PC-3 (cell line): ENCODE measurements around the gene CLEC16A. TPM values are rescaled to one million over a fixed set of nuclear protein-coding genes. Genes with fewer than 3 reads are reported as not detected.

Experiments
- ATAC-seq: fragments of 200-7000 bp; cut with Tn5 transposase; 2 replicates; pipeline ENCODE4 v1.9.1; 2020; ENCODE audit warnings: mild to moderate bottlenecking, moderate library complexity
- BruUV-seq: library from RNA; stranded (reverse); fragments of 400-500 nt; replicated peaks from 2 replicates; lab custom pipeline; 2021; lab: Mats Ljungman, UMichigan
- CTCF ChIA-PET: fragments of 300-600 bp; sonication (Branson Sonifier 250); formaldehyde crosslinking; loops from one replicate; lab custom pipeline; 2022; ENCODE audit warnings: antibody characterized with exemption; lab: Charles Lee
- POLR2A ChIA-PET: fragments of 300-600 bp; sonication (Branson Sonifier 250); formaldehyde crosslinking; loops from one replicate; lab custom pipeline; 2022; ENCODE audit warnings: antibody characterized with exemption; ENCODE audit not compliant: unreplicated experiment; lab: Charles Lee
- DNase-seq: peaks from one replicate; pipeline ENCODE4 v3.0.0-alpha.2; 2015
- H2AFZ ChIP-seq: fragments of 300-600 bp; sonication (generic); 2 replicates; pipeline ENCODE4 v1.6.0; 2016; ENCODE audit warnings: antibody characterized with exemption, low read length
- H3F3A ChIP-seq: fragments of 300-600 bp; sonication (generic); one replicate; pipeline ENCODE4 v1.6.0; 2017; ENCODE audit warnings: antibody characterized with exemption, low read length, control low read depth, mild to moderate bottlenecking; ENCODE audit not compliant: unreplicated experiment
- H3K27ac ChIP-seq: fragments of 300-600 bp; sonication (generic); 2 replicates; pipeline ENCODE4 v1.5.1; 2016; ENCODE audit warnings: mild to moderate bottlenecking, low read length
- H3K27me3 ChIP-seq: fragments of 300-600 bp; sonication (generic); 2 replicates; pipeline ENCODE4 v1.6.1; 2016; ENCODE audit warnings: low read length, mixed read lengths
- H3K36me3 ChIP-seq: fragments of 300-600 bp; sonication (generic); 2 replicates; pipeline ENCODE4 v1.6.1; 2016; ENCODE audit warnings: low read depth, mixed run types, low read length, mixed read lengths
- H3K4me1 ChIP-seq: fragments of 300-600 bp; sonication (generic); 2 replicates; pipeline ENCODE4 v1.5.1; 2016; ENCODE audit warnings: low read length; ENCODE audit not compliant: insufficient read depth
- H3K4me2 ChIP-seq: fragments of 300-600 bp; sonication (generic); 2 replicates; pipeline ENCODE4 v1.6.0; 2016; ENCODE audit warnings: low read length
- H3K4me3 ChIP-seq: fragments of 300-600 bp; sonication (generic); 2 replicates; pipeline ENCODE4 v1.5.1; 2016; ENCODE audit warnings: mild to moderate bottlenecking, low read length, mixed read lengths
- H3K79me2 ChIP-seq: fragments of 300-600 bp; sonication (generic); 2 replicates; pipeline ENCODE4 v1.6.1; 2017; ENCODE audit warnings: low read length, mixed read lengths
- H3K9ac ChIP-seq: fragments of 300-600 bp; sonication (generic); 2 replicates; pipeline ENCODE4 v1.6.0; 2016; ENCODE audit warnings: mild to moderate bottlenecking, low read length
- H3K9me2 ChIP-seq: fragments of 300-600 bp; sonication (generic); replicated peaks from 2 replicates; pipeline ENCODE4 v1.6.1; 2016; ENCODE audit warnings: mixed run types, low read length, mixed read lengths
- H3K9me3 ChIP-seq: fragments of 300-600 bp; sonication (generic); 2 replicates; pipeline ENCODE4 v1.6.1; 2016; ENCODE audit warnings: low read length, mixed read lengths
- H4K20me1 ChIP-seq: fragments of 300-600 bp; sonication (generic); 2 replicates; pipeline ENCODE4 v1.6.1; 2016; ENCODE audit warnings: low read length, mixed read lengths
- EZH2 ChIP-seq: fragments of 300-600 bp; sonication (generic); IDR thresholded peaks from one replicate; pipeline ENCODE4 v1.6.1; 2017; ENCODE audit warnings: antibody characterized with exemption, mild to moderate bottlenecking, low read length; ENCODE audit not compliant: unreplicated experiment
- EZH2phosphoT487 ChIP-seq: fragments of 300-600 bp; sonication (generic); IDR thresholded peaks from 2 replicates; pipeline ENCODE4 v1.6.1; 2018; ENCODE audit warnings: mild to moderate bottlenecking, antibody characterized with exemption, low read length, borderline replicate concordance
- intact Hi-C: fragments of 100-400 bp; cut with micrococcal nuclease; formaldehyde crosslinking; loops from 2 replicates; pipeline ENCODE4 v1.9.0; 2023
- total RNA-seq: library from RNA; depleted of rRNA; stranded (reverse); fragments of >200 nt; gene quantifications from 2 replicates; pipeline ENCODE4 v1.2.3, GENCODE V29; 2014
- TF ChIP-seq, protein P1 (sequence below): fragments of 300-600 bp; sonication (generic); conservative IDR thresholded peaks from 2 replicates; pipeline ENCODE4 v1.5.1; 2017; ENCODE audit warnings: antibody characterized with exemption, low read depth, mild to moderate bottlenecking, low read length

Gene CLEC16A
- total RNA-seq, 1 experiment from 2014 or later, result 9.5 TPM

DNA sequence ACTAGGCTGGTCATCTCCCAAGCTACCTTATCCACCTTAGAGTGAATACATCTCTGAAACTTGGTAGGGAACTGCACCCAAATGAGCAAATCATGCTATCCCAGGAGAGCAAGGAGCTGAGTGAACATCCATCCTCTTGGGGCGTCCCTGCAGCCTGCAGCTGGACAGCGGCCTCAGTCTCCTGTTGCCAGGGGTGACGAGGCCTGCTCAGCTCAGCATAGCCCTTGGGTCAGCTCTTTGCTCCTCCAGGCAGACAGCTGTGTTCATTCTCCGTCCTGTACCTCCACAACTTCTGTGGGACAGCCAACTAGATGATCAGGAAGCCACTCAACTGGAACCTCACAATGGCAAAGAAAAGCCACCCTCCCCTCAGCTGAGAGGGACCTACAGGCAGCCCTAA is 199.8 kb downstream of the CLEC16A start:
- no peaks in the 10 kb centered on the region for H3K27me3 ChIP-seq
- TF ChIP-seq EZH2, result no peak
- TF ChIP-seq, protein P1, sequence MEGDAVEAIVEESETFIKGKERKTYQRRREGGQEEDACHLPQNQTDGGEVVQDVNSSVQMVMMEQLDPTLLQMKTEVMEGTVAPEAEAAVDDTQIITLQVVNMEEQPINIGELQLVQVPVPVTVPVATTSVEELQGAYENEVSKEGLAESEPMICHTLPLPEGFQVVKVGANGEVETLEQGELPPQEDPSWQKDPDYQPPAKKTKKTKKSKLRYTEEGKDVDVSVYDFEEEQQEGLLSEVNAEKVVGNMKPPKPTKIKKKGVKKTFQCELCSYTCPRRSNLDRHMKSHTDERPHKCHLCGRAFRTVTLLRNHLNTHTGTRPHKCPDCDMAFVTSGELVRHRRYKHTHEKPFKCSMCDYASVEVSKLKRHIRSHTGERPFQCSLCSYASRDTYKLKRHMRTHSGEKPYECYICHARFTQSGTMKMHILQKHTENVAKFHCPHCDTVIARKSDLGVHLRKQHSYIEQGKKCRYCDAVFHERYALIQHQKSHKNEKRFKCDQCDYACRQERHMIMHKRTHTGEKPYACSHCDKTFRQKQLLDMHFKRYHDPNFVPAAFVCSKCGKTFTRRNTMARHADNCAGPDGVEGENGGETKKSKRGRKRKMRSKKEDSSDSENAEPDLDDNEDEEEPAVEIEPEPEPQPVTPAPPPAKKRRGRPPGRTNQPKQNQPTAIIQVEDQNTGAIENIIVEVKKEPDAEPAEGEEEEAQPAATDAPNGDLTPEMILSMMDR, result no peak
- TF ChIP-seq EZH2phosphoT487, result no peak
- no TSS peak for BruUV-seq

GRCh38 chr16:11145173-11145818 is 200.9 kb downstream of the CLEC16A start:
- peak; percentile 31; the same call in 1 of the 2 replicates for ATAC-seq

More for the DNA sequence above, 199.8 kb downstream of the CLEC16A start:
- no peak overlapping the region for H3K9ac ChIP-seq
- H4K20me1 ChIP-seq, result no peaks in the 10 kb centered on the region
- no peaks in the 10 kb centered on the region for H3F3A ChIP-seq
- no peaks in the 10 kb centered on the region for H3K9me2 ChIP-seq
- no peaks in the 10 kb centered on the region for H3K36me3 ChIP-seq
- H3K9me3 ChIP-seq, result no peaks in the 10 kb centered on the region
- no peak overlapping the region for H2AFZ ChIP-seq
- POLR2A ChIA-PET, result no interaction called here
- intact Hi-C loops, result no loop called here
- no peak overlapping the region for H3K4me2 ChIP-seq
- DNase-seq, result no peak
- CTCF ChIA-PET, result no interaction called here
- H3K4me1 ChIP-seq, result no peaks in the 10 kb centered on the region
- no peak overlapping the region for H3K27ac ChIP-seq
- ATAC-seq, result no peak
- H3K4me3 ChIP-seq, result no peak overlapping the region
- H3K79me2 ChIP-seq, result no peaks in the 10 kb centered on the region

DNA sequence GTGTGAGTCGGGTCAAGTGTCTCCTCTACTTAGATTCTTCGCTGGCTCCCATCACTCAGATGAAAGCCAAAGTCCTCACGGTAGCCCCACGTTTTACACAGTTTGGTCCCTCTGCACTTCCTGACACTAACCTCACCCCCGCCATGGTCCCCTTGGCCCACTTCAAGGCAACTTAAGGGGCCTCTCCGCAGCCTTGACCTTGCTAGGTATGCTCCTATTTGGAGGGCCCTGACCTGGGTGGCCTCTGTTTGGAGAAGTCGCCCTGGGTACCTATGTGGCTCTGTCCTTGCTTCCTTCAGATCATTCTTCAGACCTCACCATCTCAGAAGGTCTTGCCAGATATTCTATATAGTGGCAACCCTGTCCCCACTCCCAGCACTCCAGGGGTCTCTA is 201.5 kb downstream of the CLEC16A start:
- Histone ChIP-seq H3K79me2 (no peaks in the 10 kb centered on the region), H3K27ac (no peak overlapping the region), H3K9me2 (no peaks in the 10 kb centered on the region), H2AFZ (no peak overlapping the region), H3K9ac (no peak overlapping the region), H3K36me3 (no peaks in the 10 kb centered on the region), H3K27me3 (no peaks in the 10 kb centered on the region), H3K4me3 (no peak overlapping the region), H3K4me1 (no peaks in the 10 kb centered on the region), H3F3A (no peaks in the 10 kb centered on the region), H3K9me3 (no peaks in the 10 kb centered on the region), H4K20me1 (no peaks in the 10 kb centered on the region), H3K4me2 (no peak overlapping the region)
- ChIA-PET POLR2A (no interaction called here), CTCF (no interaction called here)
- no peak for TF ChIP-seq EZH2phosphoT487
- TF ChIP-seq, protein P1, result no peak
- no peak for TF ChIP-seq EZH2
- no TSS peak for BruUV-seq
- ATAC-seq (no peak), DNase-seq (no peak)
- intact Hi-C loops, result no loop called here

More at GRCh38 chr16:11145173-11145818, 200.9 kb downstream of the CLEC16A start:
- H3K4me2 ChIP-seq, result no peak overlapping the region
- CTCF ChIA-PET, result no interaction called here
- no peaks in the 10 kb centered on the region for H3K9me3 ChIP-seq
- TF ChIP-seq EZH2phosphoT487, result no peak
- TF ChIP-seq, protein P1, result no peak
- H3K4me1 ChIP-seq, result no peaks in the 10 kb centered on the region
- DNase-seq, result no peak
- H4K20me1 ChIP-seq, result no peaks in the 10 kb centered on the region
- intact Hi-C loops, result no loop called here
- no TSS peak for BruUV-seq
- POLR2A ChIA-PET, result no interaction called here
- H3K27ac ChIP-seq, result no peak overlapping the region
- H2AFZ ChIP-seq, result no peak overlapping the region
- H3K9me2 ChIP-seq, result no peaks in the 10 kb centered on the region
- H3K79me2 ChIP-seq, result no peaks in the 10 kb centered on the region
- no peaks in the 10 kb centered on the region for H3F3A ChIP-seq
- no peaks in the 10 kb centered on the region for H3K36me3 ChIP-seq
- no peaks in the 10 kb centered on the region for H3K27me3 ChIP-seq
- H3K9ac ChIP-seq, result no peak overlapping the region
- no peak overlapping the region for H3K4me3 ChIP-seq
